ENCODE measurements around the gene CYP4A22.

DNA sequence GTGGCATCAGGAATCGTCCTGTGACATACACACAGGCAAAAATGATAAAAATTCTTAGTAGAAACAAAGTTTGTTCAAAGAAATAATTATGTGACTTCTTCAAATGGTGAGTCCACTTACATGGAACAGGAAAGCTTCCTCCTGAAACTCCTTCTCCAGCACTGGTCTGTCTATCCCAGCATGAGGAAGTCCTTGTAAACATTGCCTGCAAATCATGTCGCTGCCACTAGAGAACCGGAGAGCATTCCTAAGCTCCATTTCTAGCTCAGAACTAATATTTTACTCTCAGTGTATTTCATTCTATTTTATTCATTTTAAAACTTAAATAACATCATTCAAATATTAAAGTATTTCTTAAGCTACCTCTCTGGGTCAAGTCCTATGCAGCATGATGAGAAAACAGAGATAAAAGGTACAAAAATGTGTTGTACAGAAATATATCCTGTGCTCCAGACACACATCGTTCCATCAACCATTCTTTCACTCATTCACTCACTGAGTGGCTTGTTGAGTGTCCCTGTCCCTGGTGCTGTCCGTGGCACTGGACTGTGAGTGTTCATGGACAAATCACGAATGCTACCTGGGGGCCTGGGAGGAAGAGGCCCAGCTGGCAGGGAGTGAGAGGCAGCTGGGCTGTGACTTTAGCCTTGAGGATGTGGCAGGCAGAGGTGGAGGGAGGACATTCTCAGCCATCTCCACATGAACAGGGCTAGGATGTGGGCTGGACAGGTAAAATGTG is 10.0 kb downstream of the CYP4A22 start:
- TF ChIP-seq, protein P1, sequence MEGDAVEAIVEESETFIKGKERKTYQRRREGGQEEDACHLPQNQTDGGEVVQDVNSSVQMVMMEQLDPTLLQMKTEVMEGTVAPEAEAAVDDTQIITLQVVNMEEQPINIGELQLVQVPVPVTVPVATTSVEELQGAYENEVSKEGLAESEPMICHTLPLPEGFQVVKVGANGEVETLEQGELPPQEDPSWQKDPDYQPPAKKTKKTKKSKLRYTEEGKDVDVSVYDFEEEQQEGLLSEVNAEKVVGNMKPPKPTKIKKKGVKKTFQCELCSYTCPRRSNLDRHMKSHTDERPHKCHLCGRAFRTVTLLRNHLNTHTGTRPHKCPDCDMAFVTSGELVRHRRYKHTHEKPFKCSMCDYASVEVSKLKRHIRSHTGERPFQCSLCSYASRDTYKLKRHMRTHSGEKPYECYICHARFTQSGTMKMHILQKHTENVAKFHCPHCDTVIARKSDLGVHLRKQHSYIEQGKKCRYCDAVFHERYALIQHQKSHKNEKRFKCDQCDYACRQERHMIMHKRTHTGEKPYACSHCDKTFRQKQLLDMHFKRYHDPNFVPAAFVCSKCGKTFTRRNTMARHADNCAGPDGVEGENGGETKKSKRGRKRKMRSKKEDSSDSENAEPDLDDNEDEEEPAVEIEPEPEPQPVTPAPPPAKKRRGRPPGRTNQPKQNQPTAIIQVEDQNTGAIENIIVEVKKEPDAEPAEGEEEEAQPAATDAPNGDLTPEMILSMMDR (IDR thresholded peaks at IDR 0.05) = no peak
- no peak for TF ChIP-seq POLR2A (IDR thresholded peaks at IDR 0.05)

Measured in thyroid gland (tissue), 4 donors.